Measurements from ENCODE around the gene AGO4. TPM values are rescaled to one million over a fixed set of nuclear protein-coding genes. Genes with fewer than 3 reads are reported as not detected.

AGO4 gene
- polyA plus RNA-seq (2011; rRNA removed) (4.7 and 6.9 TPM in 2 replicates), polyA plus RNA-seq (2017; fragmentation: RNase III; extraction: RNeasy Plus Mini Kit Qiagen cat#74134 plus additional on column Dnase treatment) (2.2 to 4.1 TPM (median 3.1 TPM) in 3 replicates), polyA minus RNA-seq (2011; rRNA and poly(A)+ RNA removed) (10.8 and 15.5 TPM in 2 replicates)
- polyA plus RNA-seq (2012; cell fraction: cytosol; rRNA removed): 2.1 and 3.7 TPM in 2 replicates
- polyA plus RNA-seq (2012; cell fraction: nucleus; rRNA removed): 2.1 and 2.3 TPM in 2 replicates

DNA sequence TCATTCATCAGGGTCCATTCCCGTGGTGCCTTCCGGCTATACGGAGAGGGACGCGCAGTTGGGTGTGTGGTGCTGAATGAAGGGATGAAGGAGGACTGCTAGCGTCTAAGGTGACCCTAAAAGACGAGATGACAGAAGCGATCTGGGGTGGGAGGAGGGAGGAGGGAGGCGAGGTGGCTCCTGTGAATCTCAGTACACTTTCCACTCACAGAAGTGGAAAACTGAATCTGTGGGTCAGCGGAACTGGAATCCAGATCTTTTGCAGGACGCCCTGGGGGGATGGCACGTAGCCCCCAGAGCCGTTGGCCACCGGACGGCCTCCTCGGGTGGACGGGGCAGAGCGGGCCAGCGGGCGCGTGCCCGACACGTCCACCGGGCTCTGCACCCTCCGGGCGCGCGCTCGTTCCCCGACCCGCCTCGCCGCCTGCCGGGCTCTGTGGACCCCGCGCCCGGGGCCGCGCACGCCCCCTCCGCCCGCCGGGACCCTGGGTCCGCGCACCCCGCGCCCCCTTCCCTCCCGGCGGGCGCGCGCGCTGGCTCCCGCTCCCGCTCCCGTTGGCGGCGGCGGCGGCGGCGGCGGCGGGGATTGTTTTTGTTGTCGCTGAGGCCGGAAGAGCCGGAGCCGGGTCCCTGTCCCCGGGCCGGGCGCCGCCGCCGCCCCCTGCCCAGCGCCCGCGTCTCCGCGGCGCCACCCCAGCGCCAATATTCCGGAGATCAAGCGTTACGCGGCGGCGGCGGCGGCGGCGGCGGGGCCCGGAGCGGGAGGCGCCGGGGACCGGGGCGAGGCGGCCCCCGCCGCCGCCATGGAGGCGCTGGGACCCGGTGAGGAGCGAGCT, at the start of gene AGO4:
TSS of gene AGO4 (plus strand) at position 403 of the 836 bp plus-strand sequence. CDS start at position 804, 401 bp downstream.
- Histone ChIP-seq H3K27ac (peak within 1 kb of the TSS; percentile 96 to 99), H3K4me2 (peak within 1 kb of the TSS; percentile 94), H3K4me3 (peak within 1 kb of the TSS; percentile 98), H3K9me3 (no peaks in the 10 kb centered on the region), H3K4me1 (peaks cover 14% of the 10 kb centered on the region)
- CTCF ChIA-PET: interaction anchor here (0.6 kb wide), 1 partner anchor 14 kb away, joined by 3 read pairs; no protein-coding TSS in a partner anchor
- no peak for TF ChIP-seq CHD2 (IDR thresholded peaks at IDR 0.05; ENCODE audit: low read length, partially characterized antibody)
- TF ChIP-seq, protein P1, sequence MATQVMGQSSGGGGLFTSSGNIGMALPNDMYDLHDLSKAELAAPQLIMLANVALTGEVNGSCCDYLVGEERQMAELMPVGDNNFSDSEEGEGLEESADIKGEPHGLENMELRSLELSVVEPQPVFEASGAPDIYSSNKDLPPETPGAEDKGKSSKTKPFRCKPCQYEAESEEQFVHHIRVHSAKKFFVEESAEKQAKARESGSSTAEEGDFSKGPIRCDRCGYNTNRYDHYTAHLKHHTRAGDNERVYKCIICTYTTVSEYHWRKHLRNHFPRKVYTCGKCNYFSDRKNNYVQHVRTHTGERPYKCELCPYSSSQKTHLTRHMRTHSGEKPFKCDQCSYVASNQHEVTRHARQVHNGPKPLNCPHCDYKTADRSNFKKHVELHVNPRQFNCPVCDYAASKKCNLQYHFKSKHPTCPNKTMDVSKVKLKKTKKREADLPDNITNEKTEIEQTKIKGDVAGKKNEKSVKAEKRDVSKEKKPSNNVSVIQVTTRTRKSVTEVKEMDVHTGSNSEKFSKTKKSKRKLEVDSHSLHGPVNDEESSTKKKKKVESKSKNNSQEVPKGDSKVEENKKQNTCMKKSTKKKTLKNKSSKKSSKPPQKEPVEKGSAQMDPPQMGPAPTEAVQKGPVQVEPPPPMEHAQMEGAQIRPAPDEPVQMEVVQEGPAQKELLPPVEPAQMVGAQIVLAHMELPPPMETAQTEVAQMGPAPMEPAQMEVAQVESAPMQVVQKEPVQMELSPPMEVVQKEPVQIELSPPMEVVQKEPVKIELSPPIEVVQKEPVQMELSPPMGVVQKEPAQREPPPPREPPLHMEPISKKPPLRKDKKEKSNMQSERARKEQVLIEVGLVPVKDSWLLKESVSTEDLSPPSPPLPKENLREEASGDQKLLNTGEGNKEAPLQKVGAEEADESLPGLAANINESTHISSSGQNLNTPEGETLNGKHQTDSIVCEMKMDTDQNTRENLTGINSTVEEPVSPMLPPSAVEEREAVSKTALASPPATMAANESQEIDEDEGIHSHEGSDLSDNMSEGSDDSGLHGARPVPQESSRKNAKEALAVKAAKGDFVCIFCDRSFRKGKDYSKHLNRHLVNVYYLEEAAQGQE (IDR thresholded peaks at IDR 0.05): no peak
- no peak for TF ChIP-seq RNF2 (IDR thresholded peaks at IDR 0.05; ENCODE audit: borderline replicate concordance, low read depth)
- no peak for TF ChIP-seq POLR2AphosphoS2 (conservative IDR thresholded peaks at IDR 0.05; ENCODE audit: low read length)
- TF ChIP-seq, protein P2, sequence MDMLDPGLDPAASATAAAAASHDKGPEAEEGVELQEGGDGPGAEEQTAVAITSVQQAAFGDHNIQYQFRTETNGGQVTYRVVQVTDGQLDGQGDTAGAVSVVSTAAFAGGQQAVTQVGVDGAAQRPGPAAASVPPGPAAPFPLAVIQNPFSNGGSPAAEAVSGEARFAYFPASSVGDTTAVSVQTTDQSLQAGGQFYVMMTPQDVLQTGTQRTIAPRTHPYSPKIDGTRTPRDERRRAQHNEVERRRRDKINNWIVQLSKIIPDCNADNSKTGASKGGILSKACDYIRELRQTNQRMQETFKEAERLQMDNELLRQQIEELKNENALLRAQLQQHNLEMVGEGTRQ (IDR thresholded peaks at IDR 0.05): no peak
- no peak for TF ChIP-seq RFX5 (IDR thresholded peaks at IDR 0.05)
- no peak for TF ChIP-seq KDM5A (IDR thresholded peaks at IDR 0.05)
- no peak for TF ChIP-seq ZNF302 (CRISPR knock-in tag; IDR thresholded peaks at IDR 0.05)
- TF ChIP-seq, protein P3, sequence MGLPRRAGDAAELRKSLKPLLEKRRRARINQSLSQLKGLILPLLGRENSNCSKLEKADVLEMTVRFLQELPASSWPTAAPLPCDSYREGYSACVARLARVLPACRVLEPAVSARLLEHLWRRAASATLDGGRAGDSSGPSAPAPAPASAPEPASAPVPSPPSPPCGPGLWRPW (IDR thresholded peaks at IDR 0.05): no peak
- TF ChIP-seq RAD21 (conservative IDR thresholded peaks at IDR 0.05 in 1 of 2, IDR thresholded peaks at IDR 0.05 in 1 of 2): no peak
- no peak for TF ChIP-seq HOXA7 (CRISPR knock-in tag; IDR thresholded peaks at IDR 0.05)
- TF ChIP-seq JUN (IDR thresholded peaks at IDR 0.05): no peak
- no peak for TF ChIP-seq MAFK (IDR thresholded peaks at IDR 0.05; ENCODE audit: partially characterized antibody)
- no peak for TF ChIP-seq JUNB (IDR thresholded peaks at IDR 0.05)
- TF ChIP-seq NFE2L2 (conservative IDR thresholded peaks at IDR 0.05; ENCODE audit: low read length): no peak
- POLR2A ChIA-PET: interaction anchor here (0.7 kb wide), 1 partner anchor 38 kb away, joined by 3 read pairs; the partner anchor contains the start of gene CLSPN
- ATAC-seq (peak; percentile 75 to 82), FAIRE-seq (no peak), DNase-seq (ENCODE audit: low read depth in 1 of 2, low spot score in 1 of 2) (peak; percentile 43 to 44)
- WGBS (ENCODE audit: missing lambda C conversion rate): 6% methylated on average over 15 of the region's 105 CpGs

DNA sequence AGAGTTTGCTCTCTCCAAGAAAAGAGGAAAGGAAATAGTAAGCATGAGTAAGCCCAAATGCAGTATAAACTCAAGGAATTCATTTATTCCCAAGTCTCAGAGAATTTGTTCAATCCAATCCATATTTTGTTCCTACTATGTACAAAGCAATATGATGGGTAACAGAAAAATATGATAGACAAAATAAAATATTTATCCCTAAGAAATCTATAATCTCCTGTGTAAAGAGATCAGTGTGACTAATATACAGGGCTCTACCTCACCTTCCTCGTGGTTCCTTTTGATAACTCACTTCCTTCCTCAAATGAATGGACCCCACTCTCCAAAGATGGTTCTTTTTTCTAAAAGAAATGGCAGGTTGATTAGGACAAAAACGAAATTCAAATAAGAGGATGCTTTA, 45.7 kb upstream of the AGO4 start:
- Histone ChIP-seq H3K4me3 (no peak overlapping the region), H3K27ac (no peak overlapping the region), H3K4me2 (no peak overlapping the region), H3K9me3 (no peaks in the 10 kb centered on the region), H3K4me1 (no peaks in the 10 kb centered on the region)
- no peak for DNase-seq (ENCODE audit: low read depth in 1 of 2, low spot score in 1 of 2)
- no peak for FAIRE-seq
- ChIA-PET CTCF (no interaction called here), POLR2A (no interaction called here)
- ATAC-seq: no peak
- TF ChIP-seq GATA3 (IDR thresholded peaks at IDR 0.05; ENCODE audit: borderline replicate concordance) (no peak), HDAC2 (IDR thresholded peaks at IDR 0.05) (no peak), HOXA7 (CRISPR knock-in tag; IDR thresholded peaks at IDR 0.05) (no peak), TP53 (CRISPR knock-in tag; IDR thresholded peaks at IDR 0.05) (no peak), NFE2L2 (conservative IDR thresholded peaks at IDR 0.05; ENCODE audit: low read length) (no peak), EHF (CRISPR knock-in tag; IDR thresholded peaks at IDR 0.05) (no peak)
- TF ChIP-seq, protein P4, sequence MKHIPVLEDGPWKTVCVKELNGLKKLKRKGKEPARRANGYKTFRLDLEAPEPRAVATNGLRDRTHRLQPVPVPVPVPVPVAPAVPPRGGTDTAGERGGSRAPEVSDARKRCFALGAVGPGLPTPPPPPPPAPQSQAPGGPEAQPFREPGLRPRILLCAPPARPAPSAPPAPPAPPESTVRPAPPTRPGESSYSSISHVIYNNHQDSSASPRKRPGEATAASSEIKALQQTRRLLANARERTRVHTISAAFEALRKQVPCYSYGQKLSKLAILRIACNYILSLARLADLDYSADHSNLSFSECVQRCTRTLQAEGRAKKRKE (CRISPR knock-in tag; IDR thresholded peaks at IDR 0.05; ENCODE audit: low read depth): no peak
- TF ChIP-seq, protein P5, sequence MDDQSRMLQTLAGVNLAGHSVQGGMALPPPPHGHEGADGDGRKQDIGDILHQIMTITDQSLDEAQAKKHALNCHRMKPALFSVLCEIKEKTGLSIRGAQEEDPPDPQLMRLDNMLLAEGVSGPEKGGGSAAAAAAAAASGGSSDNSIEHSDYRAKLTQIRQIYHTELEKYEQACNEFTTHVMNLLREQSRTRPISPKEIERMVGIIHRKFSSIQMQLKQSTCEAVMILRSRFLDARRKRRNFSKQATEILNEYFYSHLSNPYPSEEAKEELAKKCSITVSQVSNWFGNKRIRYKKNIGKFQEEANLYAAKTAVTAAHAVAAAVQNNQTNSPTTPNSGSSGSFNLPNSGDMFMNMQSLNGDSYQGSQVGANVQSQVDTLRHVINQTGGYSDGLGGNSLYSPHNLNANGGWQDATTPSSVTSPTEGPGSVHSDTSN (IDR thresholded peaks at IDR 0.05): no peak
- TF ChIP-seq, protein P3 (IDR thresholded peaks at IDR 0.05): no peak
- TF ChIP-seq, protein P6, sequence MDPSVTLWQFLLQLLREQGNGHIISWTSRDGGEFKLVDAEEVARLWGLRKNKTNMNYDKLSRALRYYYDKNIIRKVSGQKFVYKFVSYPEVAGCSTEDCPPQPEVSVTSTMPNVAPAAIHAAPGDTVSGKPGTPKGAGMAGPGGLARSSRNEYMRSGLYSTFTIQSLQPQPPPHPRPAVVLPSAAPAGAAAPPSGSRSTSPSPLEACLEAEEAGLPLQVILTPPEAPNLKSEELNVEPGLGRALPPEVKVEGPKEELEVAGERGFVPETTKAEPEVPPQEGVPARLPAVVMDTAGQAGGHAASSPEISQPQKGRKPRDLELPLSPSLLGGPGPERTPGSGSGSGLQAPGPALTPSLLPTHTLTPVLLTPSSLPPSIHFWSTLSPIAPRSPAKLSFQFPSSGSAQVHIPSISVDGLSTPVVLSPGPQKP (IDR thresholded peaks at IDR 0.05; ENCODE audit: low read depth, low read length): no peak
- WGBS (ENCODE audit: missing lambda C conversion rate): 38% methylated on average over 2 of the region's 2 CpGs

Measured in A549 (cell line).